ENCODE data around the gene ANP32E. TPM values are rescaled to one million over a fixed set of nuclear protein-coding genes. Genes with fewer than 3 reads are reported as not detected.

The ANP32E gene
- total and polyA plus RNA-seq, 2 of the 8 experiments (the other 6 are each of a cell fraction or from before 2014, with no cell fraction given), result 20.7 to 123 TPM

GRCh38 chr1:150259758-150260669 is 24.1 kb upstream of the ANP32E start:
- no peak overlapping the region for H3K23ac ChIP-seq (ENCODE audit: insufficient read length)
- peaks cover 36% of the 10 kb centered on the region for H3K23me2 ChIP-seq (ENCODE audit: low read depth, low read length)
- H3K14ac ChIP-seq (ENCODE audit: insufficient read length), result no peak overlapping the region
- H3K79me1 ChIP-seq (ENCODE audit: low read depth, low read length), result peaks cover 5% of the 10 kb centered on the region; the same call in 1 of the 2 replicates
- H3K9me3 ChIP-seq (ENCODE audit: insufficient read depth in 2 of 2, low read depth in 1 of 2, low read length in 1 of 2), result no peaks in the 10 kb centered on the region
- H3K56ac ChIP-seq (replicated peaks; ENCODE audit: insufficient read length, low read depth, low read length), result no peak overlapping the region
- H3K4me2 ChIP-seq (ENCODE audit: insufficient read depth in 1 of 2, low read depth in 2 of 2, low read length in 2 of 2), result peak overlapping the region; percentile 78 to 99
- WGBS, 2 experiments (ENCODE audit: extremely low coverage in 1 of 2, insufficient coverage in 1 of 2, insufficient read length in 1 of 2, insufficient replicate concordance in 2 of 2, low coverage in 1 of 2, low lambda C conversion rate in 2 of 2, missing lambda C conversion rate in 1 of 2), result 18% methylated on average over 10 of the region's 11 CpGs; no CpG with 5 or more reads in 1 of the 2 experiments
- H2AFZ ChIP-seq (ENCODE audit: low read length), result no peak overlapping the region
- H3K4me1 ChIP-seq (replicated peaks in 1 of 4; ENCODE audit: control insufficient read depth in 3 of 4, insufficient read depth in 4 of 4, low read length in 3 of 4), result peaks cover 0 to 20% (median 14%) of the 10 kb centered on the region in 4 experiments; a peak in 6 of 7 replicates
- H2BK15ac ChIP-seq (ENCODE audit: low read length), result peak overlapping the region; percentile 66; the same call in 1 of the 2 replicates
- H2BK5ac ChIP-seq (ENCODE audit: low read depth, low read length), result peak overlapping the region; percentile 98
- H4K91ac ChIP-seq (replicated peaks; ENCODE audit: insufficient read length, low read length), result peak overlapping the region; percentile 75
- H3K9ac ChIP-seq (replicated peaks in 1 of 4; ENCODE audit: extremely low read depth in 1 of 4, low read depth in 3 of 4, low read length in 3 of 4), result peak overlapping the region in 3 of 4 experiments; percentile 31 to 66 (median 49); a peak in 4 of 7 replicates
- ChIA-PET POLR2A (ENCODE audit: partially characterized antibody) (interaction anchor here (0.9 to 19.4 kb wide), 9 partner anchors 21 to 61 kb away, joined by 3 to 535 read pairs (median 5); partner anchors contain the start of genes ANP32E, APH1A, C1orf54 and CIART), CTCF (ENCODE audit: partially characterized antibody) (interaction anchor here (17.5 kb wide), 1 partner anchor 16 kb away, joined by 326 read pairs; the partner anchor contains the start of genes APH1A, C1orf54 and CIART)
- peak overlapping the region; percentile 79 for H3K18ac ChIP-seq (ENCODE audit: extremely low read depth, low read length)
- no peaks in the 10 kb centered on the region for H3K27me3 ChIP-seq (replicated peaks in 1 of 4; ENCODE audit: control insufficient read depth in 3 of 4, extremely low read depth in 1 of 4, insufficient read depth in 3 of 4, low read length in 3 of 4)
- DNase-seq (ENCODE audit: low read depth in 1 of 2, low spot score in 2 of 2) (peak in 1 of 2 experiments; percentile 81), FAIRE-seq (no peak)
- peaks cover 4 to 25% of the 10 kb centered on the region in 2 experiments for H3K79me2 ChIP-seq (ENCODE audit: control insufficient read depth in 1 of 2, insufficient read depth in 2 of 2, low read length in 2 of 2)
- H2BK20ac ChIP-seq (ENCODE audit: low read length), result peak overlapping the region; percentile 23; the same call in 1 of the 2 replicates
- peak overlapping the region; percentile 27 for H4K5ac ChIP-seq (ENCODE audit: insufficient read length, low read depth, low read length)
- peaks cover 15 to 36% (median 29%) of the 10 kb centered on the region in 4 experiments; a peak in 7 of 8 replicates for H3K36me3 ChIP-seq (ENCODE audit: control insufficient read depth in 2 of 4, insufficient read depth in 4 of 4, low read length in 3 of 4)
- H3K4me3 ChIP-seq (ENCODE audit: extremely low read depth in 1 of 4, insufficient read depth in 2 of 4, low read depth in 3 of 4, low read length in 4 of 4), result peak overlapping the region; percentile 70 to 82 (median 80)
- H2BK12ac ChIP-seq (ENCODE audit: low read depth, low read length), result peak overlapping the region; percentile 75; the same call in 1 of the 2 replicates
- peak overlapping the region; percentile 0 for H2BK120ac ChIP-seq (replicated peaks; ENCODE audit: low read depth, low read length)
- H4K8ac ChIP-seq (ENCODE audit: extremely low read depth, insufficient read depth, low read length), result no peak overlapping the region
- no peaks in the 10 kb centered on the region for H4K20me1 ChIP-seq (replicated peaks in 1 of 2; ENCODE audit: control insufficient read depth in 1 of 2, insufficient read depth in 2 of 2, low read length in 2 of 2)
- peak overlapping the region; percentile 68; the same call in 1 of the 2 replicates for H3K27ac ChIP-seq (ENCODE audit: low read depth, low read length)
- peak overlapping the region; percentile 17 for H3K4ac ChIP-seq (replicated peaks; ENCODE audit: insufficient read length, low read depth, low read length)
- no peak overlapping the region; the same call in 1 of the 2 replicates for H2AK5ac ChIP-seq (ENCODE audit: low read depth, low read length)
- TF ChIP-seq SIX5 (IDR thresholded peaks at IDR 0.05; ENCODE audit: low read depth, low read length) (peak; percentile 23; the same call in 1 of the 2 replicates), TBP (IDR thresholded peaks at IDR 0.05; ENCODE audit: low read depth, low read length) (peak; percentile 71), SP1 (IDR thresholded peaks at IDR 0.05; ENCODE audit: low read depth, low read length) (peak; percentile 55; the same call in 1 of the 2 replicates), CTCF (IDR thresholded peaks at IDR 0.05; ENCODE audit: control extremely low read depth in 1 of 3, insufficient read depth in 1 of 3, low read depth in 1 of 3, low read length in 3 of 3) (no peak), JUN (IDR thresholded peaks at IDR 0.05; ENCODE audit: low read depth, low read length) (no peak), TAF1 (IDR thresholded peaks at IDR 0.05; ENCODE audit: low read depth, low read length) (peak; percentile 77), POLR2A (IDR thresholded peaks at IDR 0.05; ENCODE audit: control extremely low read depth in 1 of 2, low read depth in 2 of 2, low read length in 2 of 2) (peak in 1 of 2 experiments; percentile 69; a peak in 1 of 3 replicates), SRF (IDR thresholded peaks at IDR 0.05; ENCODE audit: low read depth, low read length) (peak; percentile 27; the same call in 1 of the 2 replicates)

Data from H1 (cell line).